GM19467 (cell line): ENCODE results near the gene APOBEC3H.

Experiments used
- ATAC-seq: cut with Tn5 transposase; IDR thresholded peaks from one replicate; pipeline ENCODE4 v1.9.1; 2021; ENCODE audit warnings: mild to moderate bottlenecking, moderate library complexity; ENCODE audit not compliant: unreplicated experiment

The APOBEC3H gene

DNA sequence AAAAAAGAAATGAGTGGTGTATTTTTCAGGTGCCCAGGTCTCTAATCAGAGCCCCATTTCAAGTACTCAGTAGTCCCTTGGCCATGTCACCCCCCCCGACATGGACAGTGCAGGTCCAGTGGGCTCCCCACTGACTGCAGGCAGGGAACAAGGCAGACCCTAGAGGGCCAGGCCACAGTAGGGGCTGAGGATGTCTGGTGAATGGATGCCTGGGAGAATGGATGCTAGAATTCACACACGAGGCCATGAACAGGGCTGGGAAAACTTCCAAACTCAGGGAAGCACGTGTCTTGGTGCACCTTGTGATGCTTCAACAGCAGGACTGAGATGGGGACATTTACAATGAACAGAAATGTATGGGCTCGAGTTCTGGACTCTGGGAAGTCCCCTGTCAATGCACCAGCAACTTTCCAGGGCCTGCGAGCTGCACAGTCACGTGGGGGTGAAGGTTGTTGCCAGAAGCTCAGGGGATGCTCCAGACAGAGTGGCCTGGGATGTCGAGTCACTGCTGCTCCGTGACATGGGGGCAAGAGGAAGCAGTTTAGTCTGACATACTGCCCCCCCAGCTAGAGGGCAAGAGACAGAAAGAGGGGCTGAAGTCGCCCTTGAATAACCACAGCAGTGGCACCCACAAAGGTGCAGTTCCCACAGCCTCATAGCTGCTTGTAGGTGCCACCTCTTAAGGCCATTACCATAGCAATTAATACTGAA lies 16.8 kb upstream of the APOBEC3H start:
- no peak for ATAC-seq

GRCh38 chr22:39081016-39081415 lies 16.0 kb upstream of the APOBEC3H start:
- no peak for ATAC-seq

GRCh38 chr22:39081598-39081997 lies 15.4 kb upstream of the APOBEC3H start:
- no peak for ATAC-seq

- no peak for ATAC-seq
Observed at GRCh38 chr22:39083212-39084165, 13.6 kb upstream of the APOBEC3H start.

- ATAC-seq = no peak
Observed at GRCh38 chr22:39084666-39085065, 12.4 kb upstream of the APOBEC3H start.

DNA sequence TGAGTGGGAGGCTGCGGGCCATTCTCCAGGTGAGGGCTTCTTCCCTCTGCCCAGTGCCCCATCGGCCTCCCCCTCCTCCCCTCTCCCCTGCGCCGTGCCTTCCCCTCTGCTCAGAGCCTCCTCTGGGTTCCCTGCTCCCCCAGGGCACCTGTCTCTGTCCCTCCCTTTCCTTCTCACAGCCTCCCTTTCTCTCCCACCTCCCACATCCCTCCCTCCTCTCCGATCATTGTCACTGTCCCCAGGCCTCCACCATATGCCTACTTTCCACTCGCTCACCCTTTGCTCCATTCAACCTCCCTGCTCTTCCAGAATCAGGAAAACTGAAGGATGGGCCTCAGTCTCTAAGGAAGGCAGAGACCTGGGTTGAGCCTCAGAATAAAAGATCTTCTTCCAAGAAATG lies 9.9 kb upstream of the APOBEC3H start:
- no peak for ATAC-seq

GRCh38 chr22:39087881-39088684 lies 9.0 kb upstream of the APOBEC3H start:
- ATAC-seq = no peak

DNA sequence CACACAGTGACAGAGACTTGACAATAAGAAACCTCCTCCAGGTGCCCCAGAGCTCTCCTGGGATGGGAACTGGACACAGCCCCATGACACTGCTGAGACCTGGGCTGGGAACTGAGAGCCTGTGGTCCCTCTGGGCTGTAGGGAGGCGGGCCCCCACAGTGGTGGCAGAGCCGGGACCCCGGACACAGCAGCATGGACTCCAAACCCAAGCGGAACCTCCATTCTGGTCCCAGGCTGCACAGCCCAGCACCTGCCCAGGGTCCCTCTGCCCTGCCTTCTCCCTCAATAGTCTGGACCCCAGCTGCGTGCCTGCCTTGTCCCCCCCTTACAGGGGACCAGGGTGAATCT lies 8.4 kb upstream of the APOBEC3H start:
- ATAC-seq = no peak

DNA sequence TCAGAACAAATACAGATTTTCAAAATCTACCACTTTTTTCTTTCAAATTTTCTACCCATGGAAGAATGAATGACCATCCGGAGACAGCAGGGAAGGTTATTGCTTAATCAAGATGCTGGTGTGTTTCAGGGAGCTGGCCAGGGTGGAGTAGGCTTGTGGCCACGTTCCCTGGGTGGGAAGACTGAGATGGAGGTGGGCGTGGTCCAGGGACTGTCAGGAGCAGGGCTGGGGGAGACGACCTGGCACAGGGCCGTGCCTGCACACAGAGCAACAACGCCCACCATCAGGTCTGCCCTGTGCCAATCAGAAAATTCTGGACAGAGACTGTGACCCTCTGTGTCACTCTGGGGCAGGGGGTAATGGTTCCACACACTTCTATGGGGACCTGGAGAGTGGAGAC lies 7.1 kb upstream of the APOBEC3H start:
- no peak for ATAC-seq

- no peak for ATAC-seq
Observed at GRCh38 chr22:39090426-39091064, 6.5 kb upstream of the APOBEC3H start.

DNA sequence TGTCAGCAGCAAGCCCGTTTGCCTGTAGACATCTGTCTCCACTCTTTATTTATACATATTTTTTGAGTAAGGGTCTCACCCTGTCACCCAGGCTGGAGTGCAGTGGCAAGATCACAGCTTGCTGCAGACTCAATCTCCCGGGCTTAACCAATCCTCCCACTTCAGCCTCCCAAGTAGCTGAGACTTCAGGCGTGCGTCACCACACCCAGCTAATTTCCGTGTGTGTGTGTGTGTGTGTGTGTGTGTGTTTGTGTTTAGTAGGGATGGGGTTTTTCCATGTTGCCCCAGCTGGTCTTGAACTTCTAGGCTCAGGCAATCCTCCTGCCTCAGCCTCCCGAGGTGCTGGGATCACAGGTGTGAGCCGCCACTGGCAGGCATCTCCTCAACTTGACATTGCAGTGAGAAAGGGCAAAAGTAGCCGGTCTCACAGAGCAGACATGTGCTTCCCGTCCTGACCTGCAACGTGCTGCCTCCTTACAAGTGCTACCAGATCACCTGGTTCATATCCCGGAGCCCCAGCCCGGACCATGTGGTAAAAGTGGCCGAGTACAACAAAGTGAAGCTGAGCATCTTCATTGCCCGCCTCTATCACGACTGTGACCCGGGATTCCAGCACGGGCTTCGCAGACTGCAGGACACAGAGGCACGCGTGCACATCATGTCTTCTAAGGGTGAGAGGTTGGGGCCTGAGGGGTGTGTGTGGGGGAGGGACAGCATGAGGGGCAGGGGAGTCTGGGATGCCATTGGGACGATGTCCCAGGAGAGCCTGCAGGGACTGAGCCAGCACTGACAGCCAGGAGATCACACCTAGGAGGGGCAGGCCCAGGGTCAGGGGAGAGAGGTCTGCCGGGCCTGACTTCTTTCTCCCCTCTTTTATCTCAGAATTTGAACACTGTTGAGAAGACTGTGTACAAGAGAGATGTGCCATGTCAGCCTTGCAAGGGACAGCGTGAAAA lies 5.6 kb upstream of the APOBEC3H start:
- ATAC-seq = no peak

- ATAC-seq = no peak
Observed at GRCh38 chr22:39092111-39092862, 4.8 kb upstream of the APOBEC3H start.

GRCh38 chr22:39094717-39095389 lies 2.2 kb upstream of the APOBEC3H start:
- ATAC-seq = no peak

- ATAC-seq = no peak
Observed at GRCh38 chr22:39095971-39096370, 1.1 kb upstream of the APOBEC3H start.

DNA sequence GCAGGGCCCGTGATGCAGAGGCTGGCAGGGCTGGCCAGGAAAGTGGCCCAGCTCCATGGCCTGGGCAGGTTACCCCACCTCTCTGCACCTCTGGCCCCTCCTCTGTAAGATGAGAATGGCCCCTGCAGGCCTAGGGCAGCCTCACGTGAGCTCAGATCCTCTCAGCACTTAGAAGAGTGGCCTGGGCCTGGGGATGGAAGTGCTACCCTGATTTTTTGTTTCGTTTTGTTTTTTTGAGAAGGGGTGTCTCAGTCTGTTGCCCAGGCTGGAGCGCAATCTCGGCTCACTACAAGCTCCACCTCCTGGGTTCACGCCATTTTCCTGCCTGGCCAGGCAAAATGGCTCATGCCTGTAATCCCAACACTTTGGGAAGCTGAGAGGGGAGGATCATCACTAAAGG lies 982 bp downstream of the APOBEC3H start:
- no peak for ATAC-seq

DNA sequence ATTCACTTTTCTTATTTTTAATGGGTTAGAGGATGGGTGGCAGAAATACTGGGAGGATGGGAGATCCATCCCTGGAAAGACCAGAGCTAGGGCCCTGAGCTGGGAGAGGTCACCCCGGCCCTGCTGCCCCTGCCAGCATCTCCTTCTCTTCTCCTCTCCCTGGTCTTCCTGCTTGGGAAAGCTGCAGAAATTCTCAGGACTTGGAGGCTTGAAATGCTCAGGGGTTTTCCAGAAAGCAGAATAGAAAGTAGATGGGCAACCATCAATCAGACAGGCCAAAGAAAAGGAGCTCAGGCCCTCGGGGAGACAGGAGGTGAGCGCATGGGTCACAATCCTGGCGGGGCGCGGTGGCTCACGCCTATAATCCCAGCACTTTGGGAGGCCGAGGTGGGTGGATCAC lies 1.5 kb downstream of the APOBEC3H start:
- ATAC-seq = no peak

DNA sequence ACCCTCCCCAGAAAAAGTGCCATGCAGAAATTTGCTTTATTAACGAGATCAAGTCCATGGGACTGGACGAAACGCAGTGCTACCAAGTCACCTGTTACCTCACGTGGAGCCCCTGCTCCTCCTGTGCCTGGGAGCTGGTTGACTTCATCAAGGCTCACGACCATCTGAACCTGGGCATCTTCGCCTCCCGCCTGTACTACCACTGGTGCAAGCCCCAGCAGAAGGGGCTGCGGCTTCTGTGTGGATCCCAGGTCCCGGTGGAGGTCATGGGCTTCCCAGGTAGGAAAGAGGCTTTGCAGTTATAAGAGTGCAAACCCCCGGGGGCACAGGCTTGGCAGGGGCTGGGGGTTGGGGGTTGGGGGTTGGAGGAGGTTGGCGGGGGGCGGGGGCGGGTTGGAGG lies 4.2 kb downstream of the APOBEC3H start:
- no peak for ATAC-seq

GRCh38 chr22:39103431-39103830 lies 6.4 kb downstream of the APOBEC3H start:
- no peak for ATAC-seq

DNA sequence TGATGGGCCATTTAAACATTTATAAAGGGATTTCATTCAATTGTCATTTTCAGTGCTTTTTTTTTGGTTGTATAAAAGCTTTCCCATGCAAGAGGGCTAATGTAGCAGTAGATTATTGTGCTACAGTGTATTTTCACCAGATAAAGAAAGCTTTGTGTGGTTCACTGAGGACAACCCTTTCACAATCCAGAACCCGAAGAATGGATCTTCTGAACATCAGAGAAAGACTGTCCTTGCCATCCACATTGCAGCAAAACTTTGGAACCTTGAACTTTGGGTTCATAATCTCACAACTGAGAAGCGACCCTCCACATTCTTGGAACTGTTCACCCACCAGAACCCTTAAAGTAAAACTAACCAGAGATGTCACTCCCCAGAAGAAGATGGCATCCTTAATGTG lies 9.3 kb downstream of the APOBEC3H start:
- no peak for ATAC-seq
